Transverse colon (tissue), 4 donors: ENCODE measurements around the gene RPS6KA5.
"Not testable (repeated sequence)": the region's sequence is repeated elsewhere in the genome, so short reads cannot be mapped to it uniquely, and the experiment has no call there.

Source experiments
- EP300 ChIP-seq: sonication (generic); formaldehyde crosslinking; IDR thresholded peaks from one replicate; pipeline ENCODE4 v1.6.1; 2017; ENCODE audit warnings: antibody characterized with exemption, low read depth
- POLR2A ChIP-seq: fragments of 450-650 bp; IDR thresholded peaks from one replicate; pipeline ENCODE4 v1.6.1; 2016; ENCODE audit warnings: antibody characterized with exemption, mild to moderate bottlenecking, moderate library complexity
- POLR2AphosphoS5 ChIP-seq, 3 donors: sonication (generic); formaldehyde crosslinking; IDR thresholded peaks; one replicate each; pipeline ENCODE4 v1.6.1; 2016; ENCODE audit warnings: antibody characterized with exemption in 3 of 3
- TF ChIP-seq, protein P1 (sequence below), 5 experiments: fragments of 200-600 bp in 3 of 5; fragments of 450-650 bp in 2 of 5; sonication (generic) in 3 of 5; IDR thresholded peaks; 1 replicate in 2 of 5; 2 replicates in 3 of 5; pipeline ENCODE4 v1.5.1; 2016 to 2017; ENCODE audit warnings: antibody characterized with exemption in 5 of 5, inconsistent platforms in 3 of 5, mild to moderate bottlenecking in 2 of 5, moderate library complexity in 1 of 5

DNA sequence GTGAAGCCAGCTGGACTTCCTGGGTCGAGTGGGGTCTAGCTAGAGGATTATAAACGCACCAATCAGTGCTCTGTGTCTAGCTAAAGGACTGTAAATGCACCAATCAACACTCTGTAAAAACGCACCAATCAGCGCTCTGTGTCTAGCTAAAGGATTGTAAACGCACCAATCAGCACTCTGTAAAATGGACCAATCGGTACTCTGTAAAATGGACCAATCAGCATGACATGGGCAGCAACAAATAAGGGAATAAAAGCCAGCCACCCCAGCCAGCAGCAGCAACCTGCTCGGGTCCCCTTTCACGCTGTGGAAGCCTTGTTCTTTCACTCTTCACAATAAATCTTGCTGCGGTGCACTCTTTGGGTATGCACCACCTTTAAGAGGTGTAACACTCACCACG lies 26.1 kb downstream of the RPS6KA5 start:
- not testable (repeated sequence) for TF ChIP-seq POLR2AphosphoS5 (IDR thresholded peaks at IDR 0.05); POLR2A; EP300
- TF ChIP-seq, protein P1, sequence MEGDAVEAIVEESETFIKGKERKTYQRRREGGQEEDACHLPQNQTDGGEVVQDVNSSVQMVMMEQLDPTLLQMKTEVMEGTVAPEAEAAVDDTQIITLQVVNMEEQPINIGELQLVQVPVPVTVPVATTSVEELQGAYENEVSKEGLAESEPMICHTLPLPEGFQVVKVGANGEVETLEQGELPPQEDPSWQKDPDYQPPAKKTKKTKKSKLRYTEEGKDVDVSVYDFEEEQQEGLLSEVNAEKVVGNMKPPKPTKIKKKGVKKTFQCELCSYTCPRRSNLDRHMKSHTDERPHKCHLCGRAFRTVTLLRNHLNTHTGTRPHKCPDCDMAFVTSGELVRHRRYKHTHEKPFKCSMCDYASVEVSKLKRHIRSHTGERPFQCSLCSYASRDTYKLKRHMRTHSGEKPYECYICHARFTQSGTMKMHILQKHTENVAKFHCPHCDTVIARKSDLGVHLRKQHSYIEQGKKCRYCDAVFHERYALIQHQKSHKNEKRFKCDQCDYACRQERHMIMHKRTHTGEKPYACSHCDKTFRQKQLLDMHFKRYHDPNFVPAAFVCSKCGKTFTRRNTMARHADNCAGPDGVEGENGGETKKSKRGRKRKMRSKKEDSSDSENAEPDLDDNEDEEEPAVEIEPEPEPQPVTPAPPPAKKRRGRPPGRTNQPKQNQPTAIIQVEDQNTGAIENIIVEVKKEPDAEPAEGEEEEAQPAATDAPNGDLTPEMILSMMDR (IDR thresholded peaks at IDR 0.05) = not testable (repeated sequence)
